HG03520 (cell line): ENCODE measurements around the gene MAGED4B.
"Not testable (repeated sequence)": the region's sequence is repeated elsewhere in the genome, so short reads cannot be mapped to it uniquely, and the experiment has no call there.

Source experiments
- ATAC-seq: cut with Tn5 transposase; IDR thresholded peaks from one replicate; pipeline ENCODE4 v1.9.1; 2021; ENCODE audit warnings: mild to moderate bottlenecking, moderate library complexity; ENCODE audit not compliant: unreplicated experiment

The MAGED4B gene, protein sequence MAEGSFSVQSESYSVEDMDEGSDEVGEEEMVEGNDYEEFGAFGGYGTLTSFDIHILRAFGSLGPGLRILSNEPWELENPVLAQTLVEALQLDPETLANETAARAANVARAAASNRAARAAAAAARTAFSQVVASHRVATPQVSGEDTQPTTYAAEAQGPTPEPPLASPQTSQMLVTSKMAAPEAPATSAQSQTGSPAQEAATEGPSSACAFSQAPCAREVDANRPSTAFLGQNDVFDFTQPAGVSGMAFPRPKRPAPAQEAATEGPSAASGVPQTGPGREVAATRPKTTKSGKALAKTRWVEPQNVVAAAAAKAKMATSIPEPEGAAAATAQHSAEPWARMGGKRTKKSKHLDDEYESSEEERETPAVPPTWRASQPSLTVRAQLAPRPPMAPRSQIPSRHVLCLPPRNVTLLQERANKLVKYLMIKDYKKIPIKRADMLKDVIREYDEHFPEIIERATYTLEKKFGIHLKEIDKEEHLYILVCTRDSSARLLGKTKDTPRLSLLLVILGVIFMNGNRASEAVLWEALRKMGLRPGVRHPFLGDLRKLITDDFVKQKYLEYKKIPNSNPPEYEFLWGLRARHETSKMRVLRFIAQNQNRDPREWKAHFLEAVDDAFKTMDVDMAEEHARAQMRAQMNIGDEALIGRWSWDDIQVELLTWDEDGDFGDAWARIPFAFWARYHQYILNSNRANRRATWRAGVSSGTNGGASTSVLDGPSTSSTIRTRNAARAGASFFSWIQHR

DNA sequence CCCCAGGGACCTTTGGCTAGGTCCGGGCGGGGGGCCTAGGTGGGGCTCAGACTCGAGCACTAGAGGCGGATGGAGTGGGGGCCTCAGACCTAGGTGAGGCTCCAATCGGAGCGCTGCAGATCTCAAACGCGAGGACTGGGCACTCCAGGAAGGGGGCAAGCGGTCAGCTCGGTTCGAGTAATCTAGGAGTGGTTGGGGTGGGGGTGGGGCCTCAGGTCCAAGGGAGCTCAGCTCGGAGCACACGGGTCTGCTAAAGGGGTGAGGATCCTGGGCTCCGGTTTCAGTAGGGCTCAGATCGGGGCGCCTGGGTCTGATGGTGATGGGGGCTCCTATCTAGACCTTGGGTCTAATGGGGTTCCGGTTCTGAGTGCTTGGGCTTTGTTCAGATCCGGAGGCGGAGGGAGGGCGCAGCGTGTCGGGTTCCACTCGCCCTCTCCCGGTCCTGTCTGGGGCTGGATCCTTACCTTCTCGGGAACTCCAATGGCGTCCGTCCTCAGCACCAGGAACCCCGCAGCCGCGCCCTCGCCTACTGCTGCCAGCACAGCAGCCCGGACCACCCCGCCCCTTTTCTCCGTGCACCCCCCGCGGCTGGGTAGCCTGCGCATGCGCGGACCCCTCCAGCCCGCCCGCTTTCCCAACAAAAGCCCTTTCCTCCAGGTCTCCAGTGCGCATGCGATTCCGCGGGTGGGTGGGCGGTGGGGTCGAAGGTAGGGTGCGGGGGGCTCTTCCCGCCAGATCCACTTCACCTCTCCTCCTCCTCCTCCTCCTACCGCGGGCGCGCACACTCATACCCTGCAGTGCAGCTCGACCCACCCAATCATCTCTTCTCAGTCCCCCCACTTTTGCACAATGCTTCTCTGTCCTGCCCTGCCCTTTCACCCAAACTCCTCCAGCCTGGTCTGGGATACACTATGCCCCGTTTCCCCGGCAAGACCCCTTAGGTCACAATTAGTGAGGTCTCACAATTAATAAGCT, at the start of gene MAGED4B:
TSS of gene MAGED4B (minus strand) at position 518 of the 975 bp plus-strand sequence. CDS start 1,011 bp downstream, outside the sequence.
- ATAC-seq, result not testable (repeated sequence)

DNA sequence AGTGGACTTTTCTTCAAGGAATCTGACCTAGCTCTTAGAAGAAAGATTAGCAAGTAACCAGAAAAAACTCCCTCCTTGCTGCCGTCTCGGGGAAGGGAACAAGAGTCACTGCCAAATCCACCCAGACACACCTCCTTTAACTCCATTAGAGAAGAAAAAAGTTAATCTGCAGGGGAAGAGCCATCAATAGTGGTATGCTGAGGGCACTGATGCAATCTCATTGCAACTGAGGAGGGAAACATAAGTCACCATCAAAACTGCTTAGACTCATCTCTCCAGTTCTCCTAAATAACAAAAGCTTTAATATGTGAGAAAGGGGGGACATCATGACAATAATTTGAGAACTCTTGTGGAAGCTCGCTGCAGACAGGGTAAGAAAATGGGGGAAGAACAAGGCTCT, 49.3 kb upstream of the MAGED4B start:
- ATAC-seq, result no peak

DNA sequence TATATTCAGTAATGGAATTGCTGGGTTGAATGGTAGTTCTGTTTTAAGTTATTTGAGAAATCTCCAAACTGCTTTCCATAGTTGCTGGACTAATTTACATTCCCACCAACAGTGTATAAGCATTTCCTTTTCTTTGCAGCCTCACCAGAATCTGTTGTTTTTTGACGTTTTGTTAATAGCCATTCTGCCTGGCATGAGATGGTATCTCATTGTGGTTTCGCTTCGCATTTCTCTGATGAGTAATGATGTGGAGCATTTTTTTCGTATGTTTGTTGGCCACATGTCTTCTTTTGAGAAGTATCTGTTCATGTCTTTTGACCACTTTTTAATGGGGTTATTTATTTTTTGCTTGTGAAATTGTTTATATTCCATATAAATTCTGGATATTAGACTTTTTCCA, 13.6 kb upstream of the MAGED4B start:
- no peak for ATAC-seq

DNA sequence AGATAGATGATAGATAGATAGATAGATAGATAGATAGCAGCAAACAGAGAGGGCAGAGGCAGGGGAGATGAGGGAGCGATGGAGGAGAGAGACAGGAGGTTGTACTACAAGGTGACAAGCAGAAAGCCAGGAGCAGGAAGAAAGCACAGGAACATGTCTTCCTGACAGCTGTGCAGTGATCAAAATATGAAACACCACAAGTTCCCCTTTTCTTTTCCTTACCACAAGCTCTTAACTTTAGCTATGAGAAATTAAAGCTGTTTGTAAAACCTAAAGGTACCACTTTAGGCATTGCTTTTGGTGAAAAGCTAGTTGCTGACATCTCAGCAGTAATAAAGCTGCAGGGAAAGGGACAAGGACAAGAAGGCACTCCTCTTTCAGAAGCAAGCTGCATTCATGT, 9.1 kb upstream of the MAGED4B start:
- ATAC-seq, result no peak

DNA sequence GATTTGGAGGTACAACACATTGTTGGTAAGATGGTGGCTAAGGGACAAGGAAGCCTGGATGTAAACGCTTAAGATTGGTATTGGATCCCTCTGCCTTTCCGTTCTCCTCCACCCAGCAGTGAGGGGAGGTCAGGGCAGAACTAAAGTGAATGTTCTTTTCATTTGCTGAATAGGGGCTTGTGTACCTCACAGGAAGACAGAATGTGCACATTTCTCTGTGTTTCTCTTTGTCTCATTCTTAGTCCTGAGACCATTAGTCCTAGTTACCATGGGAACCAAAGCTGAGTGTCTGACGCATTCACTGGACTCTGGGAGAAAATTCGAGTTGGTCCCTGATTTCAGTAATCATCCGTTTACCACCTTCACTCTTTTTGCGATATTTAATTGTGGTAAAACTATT, 26.7 kb downstream of the MAGED4B start:
- not testable (repeated sequence) for ATAC-seq

DNA sequence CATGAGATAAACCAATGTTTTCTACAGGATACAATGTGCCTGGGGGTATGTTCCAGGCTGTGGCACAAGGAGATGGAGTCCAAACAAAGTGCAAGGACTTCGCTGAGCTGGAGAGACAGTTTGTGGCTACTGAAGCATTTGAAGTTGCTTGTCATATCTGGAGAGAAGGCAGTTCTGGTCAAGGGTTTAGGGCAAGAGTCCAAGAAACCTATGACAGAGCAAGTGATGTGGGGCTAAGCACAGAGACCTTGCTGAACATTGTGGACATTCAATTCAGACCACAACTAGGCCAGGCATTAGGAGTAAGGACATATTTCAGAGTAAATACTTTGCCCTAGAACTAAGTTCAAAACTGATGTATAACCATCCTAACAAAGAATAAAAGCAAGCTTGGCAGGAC, 34.8 kb downstream of the MAGED4B start:
- ATAC-seq, result no peak

DNA sequence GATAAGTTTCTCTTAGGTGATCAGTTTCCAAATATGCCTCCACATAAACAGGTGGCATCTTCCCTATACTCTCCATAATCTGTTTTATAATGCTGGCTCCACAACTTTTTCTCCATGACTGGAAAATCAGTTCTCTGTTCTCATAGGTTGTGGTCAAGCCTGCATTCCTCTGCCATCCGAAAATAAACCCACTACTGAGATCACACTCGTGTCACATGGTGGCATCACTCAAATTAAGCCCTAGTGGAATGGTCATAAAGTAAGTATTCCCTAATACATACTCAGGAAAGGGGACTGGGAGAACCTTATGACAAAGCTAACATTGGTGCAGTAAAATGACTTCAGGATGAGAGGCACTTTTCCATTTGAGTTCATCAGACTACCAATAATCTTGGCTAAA, 37.6 kb downstream of the MAGED4B start:
- ATAC-seq, result no peak

DNA sequence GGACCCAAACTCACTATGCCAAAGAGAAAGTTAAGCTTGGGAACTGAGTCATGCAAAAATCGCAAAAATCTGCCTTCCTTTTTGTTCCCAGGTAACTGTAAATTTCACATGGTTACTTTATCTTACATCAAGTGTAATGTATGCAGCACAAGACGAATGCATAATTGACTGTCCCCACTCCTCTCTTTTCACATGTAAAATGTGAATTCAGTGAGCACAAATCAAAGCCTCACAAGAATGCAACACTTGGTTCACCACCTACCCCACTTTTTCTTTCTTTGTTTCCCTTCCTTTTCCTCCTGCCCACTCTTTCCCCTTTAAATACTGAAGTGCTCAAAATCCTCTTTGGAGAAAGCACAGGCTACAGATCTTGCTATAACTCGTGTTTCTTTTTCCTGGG, 53.2 kb downstream of the MAGED4B start:
- ATAC-seq, result no peak
